GM12878 (cell line): ENCODE results near the gene ZNF469. TPM values are rescaled to one million over a fixed set of nuclear protein-coding genes. Genes with fewer than 3 reads are reported as not detected.

ENCODE experiments used
- ATAC-seq: fragments of 200-7000 bp; cut with Tn5 transposase; 3 replicates; pipeline ENCODE4 v1.9.1; 2020; ENCODE audit warnings: mild to moderate bottlenecking, moderate library complexity
- BruUV-seq: library from RNA; stranded (reverse); fragments of 400-500 nt; replicated peaks from 2 replicates; lab custom pipeline; 2021; lab: Mats Ljungman, UMichigan
- CTCF ChIA-PET: fragments of 300-600 bp; sonication (Branson Sonifier 250); formaldehyde crosslinking; extraction: SDS; loops from one replicate; lab custom pipeline; 2021; ENCODE audit warnings: inconsistent platforms; lab: Yijun Ruan, JAX
- POLR2A ChIA-PET: fragments of 350-600 bp; formaldehyde crosslinking; extraction: SDS; loops from one replicate; lab custom pipeline; 2021; ENCODE audit warnings: inconsistent platforms; lab: Charles Lee
- RAD21 ChIA-PET: fragments of 300-600 bp; sonication (Branson Sonifier 250); formaldehyde crosslinking; loops from one replicate; lab custom pipeline; 2023; ENCODE audit warnings: antibody characterized with exemption; ENCODE audit not compliant: unreplicated experiment; lab: Charles Lee
- SMC1A ChIA-PET: fragments of 300-600 bp; sonication (Branson Sonifier 250); formaldehyde crosslinking; loops from one replicate; lab custom pipeline; 2023; ENCODE audit not compliant: unreplicated experiment, uncharacterized antibody; lab: Charles Lee
- DNase-seq: peaks from one replicate; pipeline ENCODE4 v3.0.0-alpha.2; 2011; ENCODE audit warnings: low read depth, low spot score
- FAIRE-seq: peaks from 3 replicates; lab custom pipeline; 2011; peaks lifted over from hg19 to GRCh38; lab: Jason Lieb, UNC
- H2AFZ ChIP-seq: 2 replicates; pipeline ENCODE4 v1.6.0; 2011; ENCODE audit warnings: low read depth, low read length, control low read depth; ENCODE audit not compliant: control insufficient read depth
- H3K27ac ChIP-seq: 2 replicates; pipeline ENCODE4 v1.5.1; 2011; ENCODE audit warnings: control low read depth; ENCODE audit not compliant: control insufficient read depth, insufficient read depth
- H3K27me3 ChIP-seq, 2 experiments: replicated peaks in 1 of 2; 2 replicates each; pipeline versions ENCODE4 v1.6.0 to v1.6.1; 2011; ENCODE audit warnings: low read length in 1 of 2; ENCODE audit not compliant: control insufficient read depth in 2 of 2, insufficient read depth in 2 of 2
- H3K36me3 ChIP-seq, 2 experiments: 2 replicates each; pipeline ENCODE4 v1.5.1; 2011; ENCODE audit warnings: low read length in 1 of 2; ENCODE audit not compliant: control insufficient read depth in 2 of 2, insufficient read depth in 2 of 2
- H3K4me1 ChIP-seq: 2 replicates; pipeline ENCODE4 v1.6.1; 2011; ENCODE audit warnings: mild to moderate bottlenecking, low read length, moderate library complexity, mixed read lengths; ENCODE audit not compliant: control insufficient read depth, insufficient read depth
- H3K4me2 ChIP-seq: 2 replicates; pipeline ENCODE4 v1.6.0; 2011; ENCODE audit warnings: control low read depth; ENCODE audit not compliant: control insufficient read depth, insufficient read depth
- H3K4me3 ChIP-seq: fragments of 200-600 bp; sonication (generic); 2 replicates; pipeline ENCODE4 v1.5.1; 2016
- H3K79me2 ChIP-seq: 2 replicates; pipeline ENCODE4 v1.6.0; 2011; ENCODE audit warnings: low read length; ENCODE audit not compliant: control insufficient read depth, insufficient read depth
- H3K9ac ChIP-seq: 2 replicates; pipeline ENCODE4 v1.8.0; 2011; ENCODE audit warnings: low read length, control low read depth, mixed read lengths; ENCODE audit not compliant: control insufficient read depth, insufficient read depth
- H3K9me3 ChIP-seq: replicated peaks from 3 replicates; pipeline ENCODE4 v1.5.1; 2011; ENCODE audit warnings: mild to moderate bottlenecking, low read length; ENCODE audit not compliant: control insufficient read depth, insufficient read depth
- H4K20me1 ChIP-seq: 2 replicates; pipeline ENCODE4 v1.6.0; 2011; ENCODE audit not compliant: control insufficient read depth, insufficient read depth
- E2F4 ChIP-seq: IDR thresholded peaks from 2 replicates; pipeline ENCODE4 v1.6.1; 2012; ENCODE audit warnings: low read depth, low read length, improper control_type of control experiment
- MYB ChIP-seq: fragments of 150-350 bp; IDR thresholded peaks from 2 replicates; pipeline ENCODE4 v1.6.1; 2014; ENCODE audit warnings: mild to moderate bottlenecking, low read depth, low read length, borderline replicate concordance
- NR2C2 ChIP-seq: IDR thresholded peaks from 2 replicates; pipeline ENCODE4 v1.6.1; 2011; ENCODE audit warnings: borderline replicate concordance, low read depth; ENCODE audit not compliant: control insufficient read depth, insufficient read length
- SMAD1 ChIP-seq: fragments of 450-650 bp; IDR thresholded peaks from 2 replicates; pipeline ENCODE4 v1.6.1; 2018; ENCODE audit warnings: mild to moderate bottlenecking, low read depth; ENCODE audit not compliant: partially characterized antibody
- SMARCA5 ChIP-seq: fragments of 450-650 bp; IDR thresholded peaks from 2 replicates; pipeline ENCODE4 v1.6.1; 2017; ENCODE audit warnings: mild to moderate bottlenecking
- TARDBP ChIP-seq: IDR thresholded peaks from 2 replicates; pipeline ENCODE4 v1.6.1; 2016; ENCODE audit warnings: borderline replicate concordance
- WGBS: methylation state at CpG from one replicate; pipeline ENCODE4 v1.1.6; 2016; ENCODE audit warnings: low lambda C conversion rate; ENCODE audit not compliant: insufficient replicate concordance, insufficient coverage; ENCODE audit errors: missing lambda C conversion rate; 5-methylcytosine and 5-hydroxymethylcytosine counted together
- in situ Hi-C: fragments of 300-500 bp; cut with MboI; formaldehyde crosslinking; loops from 9 replicates; pipeline ENCODE4 v1.14.3; 2018; ENCODE audit warnings: mixed read lengths
- intact Hi-C: fragments of 100-400 bp; cut with micrococcal nuclease; formaldehyde crosslinking; loops from one replicate; pipeline ENCODE4 v1.14.2; 2022; ENCODE audit not compliant: unreplicated experiment
- polyA plus RNA-seq, 11 experiments: library from polyadenylated mRNA; depleted of rRNA in 4 of 11; unstranded in 6 of 11; stranded (reverse) in 5 of 11; fragments of >200 nt; fragmentation: Nextera tagmentation in 4 of 11; fragmentation: Illumina TruSeq in 1 of 11; extraction: Ambion mirVana in 4 of 11; extraction: Trizol in 1 of 11; gene quantifications; 1 replicate in 1 of 11; 2 replicates in 10 of 11; pipeline versions ENCODE4 v1.2.1 to v1.2.3, GENCODE V29; 2011 to 2016; ENCODE audit warnings: inconsistent platforms in 2 of 11, missing spikeins in 2 of 11, low read depth in 1 of 11
- total RNA-seq, 4 experiments: library from RNA; depleted of rRNA in 3 of 4; stranded (reverse); fragments of >200 nt in 3 of 4; fragmentation: Illumina TruSeq in 1 of 4; extraction: Trizol in 1 of 4; gene quantifications; 2 replicates each; pipeline versions ENCODE4 v1.2.1 to v1.2.3, GENCODE V29; 2013 to 2021
- TF ChIP-seq, protein P1 (sequence below): fragments of 150-350 bp; IDR thresholded peaks from 2 replicates; pipeline ENCODE4 v1.6.1; 2016; ENCODE audit warnings: low read depth, low read length

ZNF469 gene
- total and polyA plus RNA-seq, 10 of the 15 experiments (the other 5 are each of a cell fraction or from before 2014, with no cell fraction given): 0.01 to 0.21 (median 0.04) TPM; not detected in 3

- BruUV-seq: no TSS peak
- FAIRE-seq: no peak
- no peak for DNase-seq
- POLR2A ChIA-PET: no interaction called here
- 36% methylated on average over 24 of the region's 24 CpGs for WGBS
- Histone ChIP-seq H4K20me1 (no peaks in the 10 kb centered on the region), H3K4me3 (no peak overlapping the region), H3K4me2 (no peak overlapping the region), H3K4me1 (no peaks in the 10 kb centered on the region), H3K9ac (no peak overlapping the region), H3K9me3 (no peaks in the 10 kb centered on the region), H3K27ac (no peak overlapping the region), H3K79me2 (no peaks in the 10 kb centered on the region), H2AFZ (no peak overlapping the region), H3K36me3 (no peaks in the 10 kb centered on the region), H3K27me3 (no peaks in the 10 kb centered on the region; a peak in 1 of 4 replicates)
- CTCF ChIA-PET: no interaction called here
- SMC1A ChIA-PET: no interaction called here
- RAD21 ChIA-PET: no interaction called here
- intact Hi-C loops (no loop called here), in situ Hi-C loops (no loop called here)
- no peak for ATAC-seq
- no peak for TF ChIP-seq SMAD1
- TF ChIP-seq, protein P1, sequence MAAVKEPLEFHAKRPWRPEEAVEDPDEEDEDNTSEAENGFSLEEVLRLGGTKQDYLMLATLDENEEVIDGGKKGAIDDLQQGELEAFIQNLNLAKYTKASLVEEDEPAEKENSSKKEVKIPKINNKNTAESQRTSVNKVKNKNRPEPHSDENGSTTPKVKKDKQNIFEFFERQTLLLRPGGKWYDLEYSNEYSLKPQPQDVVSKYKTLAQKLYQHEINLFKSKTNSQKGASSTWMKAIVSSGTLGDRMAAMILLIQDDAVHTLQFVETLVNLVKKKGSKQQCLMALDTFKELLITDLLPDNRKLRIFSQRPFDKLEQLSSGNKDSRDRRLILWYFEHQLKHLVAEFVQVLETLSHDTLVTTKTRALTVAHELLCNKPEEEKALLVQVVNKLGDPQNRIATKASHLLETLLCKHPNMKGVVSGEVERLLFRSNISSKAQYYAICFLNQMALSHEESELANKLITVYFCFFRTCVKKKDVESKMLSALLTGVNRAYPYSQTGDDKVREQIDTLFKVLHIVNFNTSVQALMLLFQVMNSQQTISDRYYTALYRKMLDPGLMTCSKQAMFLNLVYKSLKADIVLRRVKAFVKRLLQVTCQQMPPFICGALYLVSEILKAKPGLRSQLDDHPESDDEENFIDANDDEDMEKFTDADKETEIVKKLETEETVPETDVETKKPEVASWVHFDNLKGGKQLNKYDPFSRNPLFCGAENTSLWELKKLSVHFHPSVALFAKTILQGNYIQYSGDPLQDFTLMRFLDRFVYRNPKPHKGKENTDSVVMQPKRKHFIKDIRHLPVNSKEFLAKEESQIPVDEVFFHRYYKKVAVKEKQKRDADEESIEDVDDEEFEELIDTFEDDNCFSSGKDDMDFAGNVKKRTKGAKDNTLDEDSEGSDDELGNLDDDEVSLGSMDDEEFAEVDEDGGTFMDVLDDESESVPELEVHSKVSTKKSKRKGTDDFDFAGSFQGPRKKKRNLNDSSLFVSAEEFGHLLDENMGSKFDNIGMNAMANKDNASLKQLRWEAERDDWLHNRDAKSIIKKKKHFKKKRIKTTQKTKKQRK: no peak
- TF ChIP-seq MYB: no peak
- no peak for TF ChIP-seq TARDBP
- no peak for TF ChIP-seq SMARCA5
- TF ChIP-seq E2F4: no peak
- no peak for TF ChIP-seq NR2C2
Measured at GRCh38 chr16:88402551-88403240, 19.9 kb downstream of the ZNF469 start.
